Activated T-helper 2 cell treated with anti-CD3 and anti-CD28 coated beads, Interferon-gamma antibody, Interleukin-2, Interleukin-4, amounts not matched to agents 10 μg/mL and 5 μg/mL and 100 μg/mL, durations not matched to agents 14 hours and 24 hours and 36 hours (primary cell): ENCODE results near the gene NID2. TPM values are rescaled to one million over a fixed set of nuclear protein-coding genes. Genes with fewer than 3 reads are reported as not detected.

Source experiments
- DNase-seq: peaks from one replicate; pipeline ENCODE4 v3.0.0; 2021; ENCODE audit warnings: low spot score
- H3K27ac Mint-ChIP-seq: one replicate; pipeline ENCODE4 v1.8.0; 2021; ENCODE audit warnings: mixed read lengths
- H3K27me3 Mint-ChIP-seq: one replicate; pipeline ENCODE4 v1.8.0; 2021; ENCODE audit warnings: low read depth, mixed read lengths
- H3K36me3 Mint-ChIP-seq: one replicate; pipeline ENCODE4 v1.8.0; 2021; ENCODE audit warnings: low read depth, mixed read lengths
- H3K4me1 Mint-ChIP-seq: one replicate; pipeline ENCODE4 v1.8.0; 2021; ENCODE audit warnings: low read depth, mixed read lengths
- H3K4me3 Mint-ChIP-seq: one replicate; pipeline ENCODE4 v1.8.0; 2021; ENCODE audit warnings: low read depth, mild to moderate bottlenecking, moderate library complexity, mixed read lengths
- H3K9me3 Mint-ChIP-seq: one replicate; pipeline ENCODE4 v1.8.0; 2021; ENCODE audit warnings: mixed read lengths
- intact Hi-C: fragments of 100-400 bp; cut with micrococcal nuclease; formaldehyde crosslinking; loops from one replicate; pipeline ENCODE4 v1.15.1; 2023
- total RNA-seq: library from RNA; stranded (reverse); gene quantifications from 2 replicates; pipeline ENCODE4 v1.2.3, GENCODE V29; 2022

The NID2 gene
- total RNA-seq, 1 donor from 2014 or later, result 0.37 TPM

DNA sequence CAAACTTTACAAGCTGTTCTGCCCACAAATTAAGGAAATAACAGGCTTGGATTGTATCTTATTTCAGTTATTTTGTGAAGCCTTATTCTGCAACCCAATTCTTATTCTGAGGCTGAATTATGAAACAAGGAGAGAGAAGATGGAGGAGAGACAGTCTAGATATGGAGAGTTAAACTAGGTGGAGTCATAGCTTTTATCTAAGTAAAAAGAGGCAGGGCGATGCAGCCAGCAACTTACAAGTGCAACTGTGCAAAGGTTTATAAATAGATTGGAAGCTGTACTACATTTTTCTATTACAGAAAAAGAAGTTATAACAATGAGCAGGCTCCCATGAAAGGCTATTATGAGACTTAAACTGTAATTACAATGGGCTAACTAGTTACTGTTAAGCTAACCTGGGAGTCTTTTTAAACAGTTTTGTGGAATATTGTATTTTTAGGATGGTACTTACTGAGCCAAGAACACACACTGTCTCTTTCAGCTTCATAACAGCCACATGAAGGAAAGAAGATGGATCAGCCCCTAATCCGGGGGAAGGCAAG lies 22.4 kb downstream of the NID2 start:
- DNase-seq, result no peak
- Mint-ChIP-seq H3K27ac (no peak overlapping the region), H3K9me3 (no peaks in the 10 kb centered on the region), H3K4me1 (peaks cover 19% of the 10 kb centered on the region), H3K27me3 (peaks cover 7% of the 10 kb centered on the region), H3K4me3 (no peak overlapping the region), H3K36me3 (no peaks in the 10 kb centered on the region)
- intact Hi-C loops, result no loop called here

DNA sequence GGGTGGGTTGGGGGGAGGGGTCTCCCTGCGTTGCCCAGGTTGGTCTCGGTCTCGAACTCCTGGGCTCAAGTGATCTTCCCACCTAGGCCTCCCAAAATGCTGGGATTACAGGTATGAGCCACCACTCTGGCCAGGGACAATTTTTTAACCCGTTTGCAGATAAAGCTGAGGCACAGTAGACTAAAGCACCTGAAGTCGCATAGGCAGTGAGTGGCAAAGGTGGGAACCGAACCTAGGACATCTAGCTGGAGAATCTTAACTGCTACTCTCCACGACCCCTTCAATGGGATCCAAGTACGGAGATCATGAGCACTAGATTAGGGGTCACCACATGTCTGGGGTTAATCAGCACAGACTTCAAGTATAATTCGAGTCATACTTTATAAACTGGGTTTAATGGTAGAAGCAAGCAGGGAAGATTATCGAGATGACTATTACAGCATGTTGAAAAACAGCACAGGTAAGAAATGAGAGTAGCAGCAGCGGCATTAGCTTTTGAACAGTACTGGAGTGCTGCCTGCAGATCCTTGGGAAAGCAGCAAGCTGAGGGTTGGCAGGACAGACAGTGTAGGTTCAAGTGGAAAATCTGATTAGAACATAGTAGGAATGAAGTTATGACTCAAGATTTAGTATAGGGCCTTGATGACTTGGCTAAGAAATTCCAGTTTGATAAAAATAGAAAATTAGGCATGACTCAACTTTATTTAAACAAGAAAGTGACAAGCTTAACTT lies 23.9 kb downstream of the NID2 start:
- no peak overlapping the region for H3K27ac Mint-ChIP-seq
- peaks cover 9% of the 10 kb centered on the region for H3K27me3 Mint-ChIP-seq
- no peaks in the 10 kb centered on the region for H3K9me3 Mint-ChIP-seq
- DNase-seq, result no peak
- no peaks in the 10 kb centered on the region for H3K36me3 Mint-ChIP-seq
- no peak overlapping the region for H3K4me3 Mint-ChIP-seq
- peaks cover 19% of the 10 kb centered on the region for H3K4me1 Mint-ChIP-seq
- intact Hi-C loops, result no loop called here

DNA sequence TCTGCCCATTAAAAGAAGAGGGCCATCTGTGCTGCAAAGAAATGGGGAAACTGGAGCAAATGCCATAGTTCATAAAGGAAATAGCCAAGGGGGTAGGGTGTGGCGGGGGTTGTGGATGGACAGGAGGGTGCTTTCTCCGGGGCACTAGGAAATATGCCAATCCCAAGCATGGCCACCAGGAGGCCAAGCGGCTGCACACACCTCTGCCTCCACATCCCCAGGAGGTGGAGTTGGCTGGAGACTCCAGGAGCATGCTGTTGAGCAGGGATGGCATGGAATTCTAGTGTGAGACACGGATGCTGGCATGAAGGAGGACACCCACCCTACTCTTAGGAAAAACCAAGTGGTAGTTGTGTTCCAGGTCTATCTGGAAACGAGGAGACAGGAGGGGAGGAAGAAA lies 25.2 kb downstream of the NID2 start:
- no peaks in the 10 kb centered on the region for H3K36me3 Mint-ChIP-seq
- no peak overlapping the region for H3K27ac Mint-ChIP-seq
- no peak for DNase-seq
- no peak overlapping the region for H3K4me3 Mint-ChIP-seq
- peaks cover 19% of the 10 kb centered on the region for H3K4me1 Mint-ChIP-seq
- H3K9me3 Mint-ChIP-seq, result no peaks in the 10 kb centered on the region
- peaks cover 9% of the 10 kb centered on the region for H3K27me3 Mint-ChIP-seq
- intact Hi-C loops, result no loop called here

DNA sequence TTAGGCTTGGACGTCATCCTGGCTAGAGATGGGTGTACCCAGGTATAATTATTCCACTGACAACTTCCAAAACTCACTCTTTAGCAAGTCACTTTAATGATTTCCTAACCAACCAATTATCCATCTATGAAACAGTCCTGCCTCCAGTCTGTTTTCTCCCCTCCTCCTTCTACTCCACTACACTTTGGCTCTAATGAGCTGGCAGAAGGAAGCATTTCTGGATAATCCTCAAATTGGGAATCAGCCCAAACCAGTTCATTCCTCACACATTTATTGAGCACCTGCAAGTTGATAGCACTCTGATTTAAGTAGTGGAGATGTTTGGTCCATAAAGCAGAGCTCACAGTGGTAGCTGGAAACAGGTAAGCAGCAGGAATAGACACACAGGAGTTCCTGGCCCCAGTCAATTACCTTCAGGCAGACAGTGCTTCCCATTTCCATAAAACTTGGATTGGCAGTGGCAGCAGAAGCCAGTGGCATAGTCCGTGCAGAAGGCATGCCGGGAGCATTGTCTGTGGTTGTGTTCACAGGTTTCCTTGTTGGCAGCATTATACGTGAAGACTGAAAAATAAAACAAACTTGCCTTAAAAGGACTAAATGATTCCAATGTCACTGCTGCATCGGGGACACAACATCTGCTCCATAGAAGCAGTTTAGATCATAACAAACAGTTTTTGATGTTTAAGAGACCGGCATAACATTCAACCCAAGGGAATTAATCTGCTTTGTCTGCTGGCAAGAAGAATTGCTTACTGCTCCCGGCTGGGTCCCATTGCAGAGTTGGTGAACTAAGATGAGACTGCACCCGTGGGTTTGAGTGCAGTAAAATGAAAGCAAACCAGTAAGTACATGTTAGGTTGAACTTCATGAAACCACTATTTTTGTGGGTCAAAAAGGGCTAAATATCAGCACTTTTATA lies 26.2 kb downstream of the NID2 start:
- H3K27me3 Mint-ChIP-seq, result peaks cover 6% of the 10 kb centered on the region
- H3K4me3 Mint-ChIP-seq, result no peak overlapping the region
- DNase-seq, result no peak
- H3K4me1 Mint-ChIP-seq, result peaks cover 19% of the 10 kb centered on the region
- H3K9me3 Mint-ChIP-seq, result no peaks in the 10 kb centered on the region
- intact Hi-C loops, result no loop called here
- no peak overlapping the region for H3K27ac Mint-ChIP-seq
- no peaks in the 10 kb centered on the region for H3K36me3 Mint-ChIP-seq

- peaks cover 11% of the 10 kb centered on the region for H3K4me1 Mint-ChIP-seq
- intact Hi-C loops, result no loop called here
- H3K9me3 Mint-ChIP-seq, result peaks cover 9% of the 10 kb centered on the region
Measured at GRCh38 chr14:52040598-52040997, 28.3 kb downstream of the NID2 start.

GRCh38 chr14:52039124-52039815 lies 29.6 kb downstream of the NID2 start:
- H3K36me3 Mint-ChIP-seq, result no peaks in the 10 kb centered on the region
- H3K4me1 Mint-ChIP-seq, result peaks cover 3% of the 10 kb centered on the region
- no peak overlapping the region for H3K4me3 Mint-ChIP-seq
- no peak overlapping the region for H3K27ac Mint-ChIP-seq
- DNase-seq, result no peak
- H3K9me3 Mint-ChIP-seq, result peaks cover 9% of the 10 kb centered on the region
- intact Hi-C loops, result no loop called here
- H3K27me3 Mint-ChIP-seq, result peaks cover 11% of the 10 kb centered on the region

More at GRCh38 chr14:52040598-52040997, 28.3 kb downstream of the NID2 start:
- Mint-ChIP-seq H3K27me3 (peaks cover 8% of the 10 kb centered on the region), H3K27ac (no peak overlapping the region), H3K4me3 (no peak overlapping the region), H3K36me3 (no peaks in the 10 kb centered on the region)
- no peak for DNase-seq

DNA sequence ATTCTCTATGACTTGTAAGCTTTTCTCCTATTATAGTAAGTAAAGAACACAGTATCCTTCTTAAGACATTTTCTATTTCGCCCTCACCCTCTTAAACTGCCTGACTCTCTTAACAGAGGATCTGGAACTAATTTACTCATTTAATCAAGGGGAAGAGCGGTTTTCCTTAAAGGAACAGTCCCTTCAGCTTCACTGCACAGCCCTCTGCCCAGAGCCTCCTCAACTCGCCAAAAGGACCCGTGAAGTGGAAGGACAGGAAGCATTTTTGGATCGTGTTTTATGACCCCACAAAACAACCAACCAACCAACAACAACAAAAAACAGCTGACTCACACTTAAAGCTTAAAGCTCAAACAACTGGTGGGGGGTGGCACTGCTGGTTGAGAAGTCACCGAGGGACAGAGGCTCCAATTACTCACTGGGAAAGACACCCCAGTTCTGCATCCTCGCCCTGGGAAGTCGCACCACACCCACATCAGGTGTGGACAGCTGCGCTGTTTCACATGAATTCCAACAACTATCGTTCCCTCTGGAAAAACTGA lies 35.7 kb downstream of the NID2 start:
- Mint-ChIP-seq H3K4me3 (no peak overlapping the region), H3K9me3 (peaks cover 9% of the 10 kb centered on the region), H3K27me3 (peaks cover 27% of the 10 kb centered on the region), H3K4me1 (no peaks in the 10 kb centered on the region), H3K27ac (no peak overlapping the region), H3K36me3 (no peaks in the 10 kb centered on the region)
- DNase-seq, result no peak
- intact Hi-C loops, result no loop called here

- Mint-ChIP-seq H3K27ac (no peak overlapping the region), H3K9me3 (peaks cover 9% of the 10 kb centered on the region), H3K36me3 (no peaks in the 10 kb centered on the region), H3K4me1 (no peaks in the 10 kb centered on the region), H3K4me3 (no peak overlapping the region), H3K27me3 (peaks cover 26% of the 10 kb centered on the region)
- intact Hi-C loops, result no loop called here
- no peak for DNase-seq
Measured at GRCh38 chr14:52032204-52032801, 36.6 kb downstream of the NID2 start.

DNA sequence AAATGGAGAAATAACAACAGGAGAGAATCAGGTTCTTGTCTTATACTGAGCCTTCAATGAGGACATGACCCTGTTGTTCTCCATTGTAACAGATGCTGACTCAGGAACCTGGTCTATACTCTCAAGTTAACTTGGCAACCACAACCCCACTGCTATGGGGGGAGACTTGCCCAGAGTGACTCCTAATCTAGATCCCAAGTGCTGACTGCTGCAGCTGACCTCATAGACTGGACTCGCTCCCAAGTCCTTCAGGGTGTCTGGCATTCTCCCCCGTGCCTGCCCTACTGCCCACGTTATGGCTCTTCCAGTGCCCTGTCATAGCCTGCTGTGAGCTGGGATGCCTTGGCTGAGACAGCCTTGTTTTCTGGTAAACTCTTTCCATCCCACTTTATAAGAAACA lies 37.1 kb downstream of the NID2 start:
- no peak for DNase-seq
- H3K27ac Mint-ChIP-seq, result no peak overlapping the region
- H3K9me3 Mint-ChIP-seq, result peaks cover 7% of the 10 kb centered on the region
- H3K4me1 Mint-ChIP-seq, result no peaks in the 10 kb centered on the region
- peaks cover 25% of the 10 kb centered on the region for H3K27me3 Mint-ChIP-seq
- H3K4me3 Mint-ChIP-seq, result no peak overlapping the region
- intact Hi-C loops, result no loop called here
- no peaks in the 10 kb centered on the region for H3K36me3 Mint-ChIP-seq

- intact Hi-C loops, result no loop called here
- H3K4me3 Mint-ChIP-seq, result no peak overlapping the region
Measured at GRCh38 chr14:52029881-52030280, 39.0 kb downstream of the NID2 start.

DNA sequence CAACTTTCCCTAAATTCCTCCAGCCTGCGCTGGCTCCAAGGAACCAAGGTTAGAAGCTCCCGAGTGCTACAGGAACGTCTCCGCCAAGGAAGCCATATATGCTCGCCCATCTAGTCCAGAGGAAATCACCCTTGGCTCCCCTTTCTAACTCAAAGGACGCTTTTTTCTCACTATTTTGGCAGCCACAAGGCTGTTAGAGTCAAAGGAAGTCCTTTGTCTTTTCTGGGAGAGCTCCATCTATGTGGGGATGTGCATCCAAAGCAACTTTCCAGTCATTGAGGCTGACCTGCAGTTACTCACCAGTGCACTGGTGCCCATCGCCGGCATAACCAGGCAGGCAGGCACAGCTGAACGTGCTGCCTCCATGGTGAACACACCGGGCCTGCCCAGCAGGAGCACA lies 42.0 kb downstream of the NID2 start:
- H3K36me3 Mint-ChIP-seq, result no peaks in the 10 kb centered on the region
- intact Hi-C loops, result no loop called here
- H3K27me3 Mint-ChIP-seq, result peaks cover 10% of the 10 kb centered on the region
- no peak for DNase-seq
- peaks cover 20% of the 10 kb centered on the region for H3K4me1 Mint-ChIP-seq
- no peak overlapping the region for H3K27ac Mint-ChIP-seq
- peaks cover 13% of the 10 kb centered on the region for H3K9me3 Mint-ChIP-seq
- H3K4me3 Mint-ChIP-seq, result no peak overlapping the region

More at GRCh38 chr14:52029881-52030280, 39.0 kb downstream of the NID2 start:
- peaks cover 25% of the 10 kb centered on the region for H3K27me3 Mint-ChIP-seq
- no peak for DNase-seq
- H3K36me3 Mint-ChIP-seq, result no peaks in the 10 kb centered on the region
- no peaks in the 10 kb centered on the region for H3K9me3 Mint-ChIP-seq
- H3K4me1 Mint-ChIP-seq, result peaks cover 6% of the 10 kb centered on the region
- H3K27ac Mint-ChIP-seq, result no peak overlapping the region

- peaks cover 13% of the 10 kb centered on the region for H3K9me3 Mint-ChIP-seq
- intact Hi-C loops, result no loop called here
- no peak overlapping the region for H3K27ac Mint-ChIP-seq
Measured at GRCh38 chr14:52026017-52026660, 42.7 kb downstream of the NID2 start.

More at GRCh38 chr14:52026017-52026660, 42.7 kb downstream of the NID2 start:
- Mint-ChIP-seq H3K4me1 (peaks cover 27% of the 10 kb centered on the region), H3K27me3 (peaks cover 9% of the 10 kb centered on the region), H3K4me3 (no peak overlapping the region), H3K36me3 (no peaks in the 10 kb centered on the region)
- no peak for DNase-seq
